Central memory CD8-positive, alpha-beta T cell (primary cell): ENCODE results near the gene WSCD1.
A peak's percentile ranks its signal among the peaks of the same experiment; 100 is the strongest.

Experiments used
- ATAC-seq: fragments of 150-1000 bp; cut with Tn5 transposase; replicated peaks from 2 replicates; pipeline ENCODE4 v1.10.0; 2022; ENCODE audit warnings: mild to moderate bottlenecking, moderate FRiP score, moderate number of reproducible peaks; ENCODE audit not compliant: poor library complexity, severe bottlenecking; ENCODE audit errors: extremely low read depth
- DNase-seq, 2 donors: peaks; one replicate each; pipeline ENCODE4 v3.0.0; 2021; ENCODE audit warnings: low spot score in 2 of 2
- H3K27ac Mint-ChIP-seq: one replicate; pipeline ENCODE4 v1.8.0; 2022; ENCODE audit warnings: low read depth, mild to moderate bottlenecking, moderate library complexity, mixed read lengths
- H3K27me3 Mint-ChIP-seq: one replicate; pipeline ENCODE4 v1.8.0; 2022; ENCODE audit warnings: mixed read lengths
- H3K36me3 Mint-ChIP-seq: one replicate; pipeline ENCODE4 v1.8.0; 2022; ENCODE audit warnings: mild to moderate bottlenecking, moderate library complexity, mixed read lengths; ENCODE audit not compliant: insufficient read depth
- H3K4me1 Mint-ChIP-seq: one replicate; pipeline ENCODE4 v1.8.0; 2022; ENCODE audit warnings: mixed read lengths
- H3K4me3 Mint-ChIP-seq: one replicate; pipeline ENCODE4 v1.8.0; 2022; ENCODE audit warnings: mild to moderate bottlenecking, moderate library complexity, mixed read lengths
- H3K9me3 Mint-ChIP-seq: one replicate; pipeline ENCODE4 v1.8.0; 2022; ENCODE audit warnings: mixed read lengths

Gene WSCD1

DNA sequence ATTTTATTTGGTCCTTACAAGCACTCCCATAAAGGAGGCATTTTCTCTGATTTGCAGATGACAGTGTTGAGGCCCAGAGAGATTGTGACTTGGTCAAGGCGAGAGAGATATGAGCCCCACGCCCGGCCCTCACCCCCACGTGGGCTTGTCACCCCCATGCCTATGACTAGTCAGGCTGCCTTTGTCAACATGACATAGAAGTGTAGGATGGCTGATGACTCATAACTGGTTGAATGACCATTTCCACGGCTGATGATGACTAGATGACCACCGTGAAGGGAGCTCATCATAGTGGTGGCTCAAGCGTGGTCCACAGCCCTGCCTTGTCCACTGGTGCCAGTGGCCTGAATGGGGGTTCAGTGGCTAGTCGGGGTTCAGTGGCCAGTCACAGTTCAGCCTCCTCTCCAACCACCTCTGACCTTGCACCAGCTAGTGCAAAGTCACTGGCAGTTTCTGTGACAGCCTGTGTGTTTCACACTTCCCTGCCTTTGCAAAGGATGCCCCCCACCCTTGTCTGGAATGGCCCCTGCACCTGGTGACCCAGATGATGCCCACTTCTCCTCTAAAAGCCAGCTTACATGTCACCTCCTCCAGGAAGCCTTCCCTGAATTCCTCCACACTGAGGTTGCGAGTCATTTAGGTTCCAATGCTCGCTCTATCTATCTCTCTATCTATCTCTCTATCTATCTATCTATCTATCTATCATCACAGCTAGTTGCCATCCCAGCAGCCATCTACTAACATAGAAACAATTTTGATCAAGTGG is 3.8 kb upstream of the WSCD1 start:
- ATAC-seq: no peak
- Mint-ChIP-seq H3K36me3 (peaks cover 2% of the 10 kb centered on the region), H3K9me3 (no peaks in the 10 kb centered on the region), H3K4me3 (no peak overlapping the region), H3K4me1 (peaks cover 13% of the 10 kb centered on the region), H3K27me3 (peaks cover 83% of the 10 kb centered on the region), H3K27ac (no peak overlapping the region)
- DNase-seq: no peak

- Mint-ChIP-seq H3K27ac (no peak overlapping the region), H3K27me3 (peaks cover 90% of the 10 kb centered on the region), H3K36me3 (peaks cover 2% of the 10 kb centered on the region), H3K4me1 (peaks cover 13% of the 10 kb centered on the region), H3K9me3 (no peaks in the 10 kb centered on the region), H3K4me3 (no peak overlapping the region)
- no peak for ATAC-seq
- DNase-seq: no peak
These were observed 3.1 kb upstream of the WSCD1 start for GRCh38 chr17:6067060-6067459.

- ATAC-seq: no peak
- peaks cover 13% of the 10 kb centered on the region for H3K4me1 Mint-ChIP-seq
- DNase-seq: no peak
- H3K4me3 Mint-ChIP-seq: no peak overlapping the region
- H3K27me3 Mint-ChIP-seq: peaks cover 89% of the 10 kb centered on the region
- no peaks in the 10 kb centered on the region for H3K9me3 Mint-ChIP-seq
- H3K27ac Mint-ChIP-seq: no peak overlapping the region
- H3K36me3 Mint-ChIP-seq: peaks cover 2% of the 10 kb centered on the region
These were observed 292 bp downstream of the WSCD1 start for GRCh38 chr17:6070430-6070912.

- H3K4me3 Mint-ChIP-seq: peak overlapping the region; percentile 48
- peaks cover 89% of the 10 kb centered on the region for H3K27me3 Mint-ChIP-seq
- H3K36me3 Mint-ChIP-seq: peaks cover 2% of the 10 kb centered on the region
- H3K27ac Mint-ChIP-seq: no peak overlapping the region
- no peaks in the 10 kb centered on the region for H3K9me3 Mint-ChIP-seq
- peaks cover 13% of the 10 kb centered on the region for H3K4me1 Mint-ChIP-seq
- DNase-seq (no peak), ATAC-seq (no peak)
These were observed 833 bp downstream of the WSCD1 start for GRCh38 chr17:6070913-6071511.

DNA sequence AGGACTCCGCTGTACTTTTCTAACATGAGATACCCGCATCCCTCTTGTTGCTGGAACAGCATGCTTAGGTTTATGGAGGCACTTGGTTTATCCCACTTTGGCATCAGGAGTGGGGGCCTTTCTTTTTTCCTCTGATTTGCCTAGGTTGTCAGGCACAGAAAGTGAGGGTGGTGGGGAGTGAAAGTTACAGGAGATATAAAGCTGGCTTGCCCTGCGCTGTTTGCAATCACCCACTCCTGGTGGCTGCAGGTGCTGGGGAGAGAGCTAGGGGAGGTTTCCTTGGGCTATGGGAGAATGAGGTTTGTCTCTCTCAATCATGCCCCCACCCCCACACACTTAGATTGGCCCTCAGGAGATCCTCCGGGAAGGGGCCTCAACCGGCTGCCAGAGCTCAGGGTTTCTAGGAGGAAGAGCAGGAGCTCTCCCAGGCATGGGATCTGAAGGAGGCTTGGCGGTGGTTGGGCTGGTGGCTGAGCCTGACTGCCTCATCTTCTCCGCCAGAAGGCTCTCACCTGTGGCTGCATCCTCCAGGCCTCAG is 1.4 kb downstream of the WSCD1 start:
- no peak for DNase-seq
- no peak overlapping the region for H3K27ac Mint-ChIP-seq
- H3K36me3 Mint-ChIP-seq: peaks cover 2% of the 10 kb centered on the region
- peak overlapping the region; percentile 48 for H3K4me3 Mint-ChIP-seq
- no peaks in the 10 kb centered on the region for H3K9me3 Mint-ChIP-seq
- H3K4me1 Mint-ChIP-seq: peaks cover 13% of the 10 kb centered on the region
- ATAC-seq: no peak
- peaks cover 87% of the 10 kb centered on the region for H3K27me3 Mint-ChIP-seq

- Mint-ChIP-seq H3K36me3 (peaks cover 2% of the 10 kb centered on the region), H3K4me1 (peaks cover 13% of the 10 kb centered on the region), H3K4me3 (no peak overlapping the region), H3K9me3 (no peaks in the 10 kb centered on the region), H3K27ac (no peak overlapping the region), H3K27me3 (peaks cover 81% of the 10 kb centered on the region)
- no peak for ATAC-seq
- DNase-seq: no peak
These were observed 2.0 kb downstream of the WSCD1 start for GRCh38 chr17:6072157-6072556.

DNA sequence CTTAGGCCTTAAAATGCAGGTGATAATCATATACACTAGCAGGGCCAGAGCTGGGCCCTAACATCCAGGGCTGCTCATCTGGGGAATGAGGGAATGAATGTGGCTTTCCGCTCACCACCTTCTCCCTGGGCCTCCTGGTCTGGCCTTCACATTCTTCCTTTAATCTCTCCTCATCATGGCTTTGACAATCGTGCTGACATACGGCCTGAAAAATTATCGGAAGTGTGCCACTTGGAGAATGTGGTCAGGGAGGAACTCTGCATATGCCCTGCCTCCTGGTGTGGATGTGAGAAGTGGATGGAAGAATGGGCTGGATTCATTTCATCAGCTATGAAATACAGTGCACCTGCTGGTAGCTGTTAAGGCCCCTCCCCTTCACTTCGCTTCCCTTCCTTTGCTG is 2.4 kb downstream of the WSCD1 start:
- Mint-ChIP-seq H3K36me3 (peaks cover 2% of the 10 kb centered on the region), H3K4me1 (peaks cover 13% of the 10 kb centered on the region), H3K9me3 (no peaks in the 10 kb centered on the region), H3K4me3 (no peak overlapping the region), H3K27me3 (peaks cover 81% of the 10 kb centered on the region), H3K27ac (no peak overlapping the region)
- DNase-seq: no peak
- ATAC-seq: no peak

DNA sequence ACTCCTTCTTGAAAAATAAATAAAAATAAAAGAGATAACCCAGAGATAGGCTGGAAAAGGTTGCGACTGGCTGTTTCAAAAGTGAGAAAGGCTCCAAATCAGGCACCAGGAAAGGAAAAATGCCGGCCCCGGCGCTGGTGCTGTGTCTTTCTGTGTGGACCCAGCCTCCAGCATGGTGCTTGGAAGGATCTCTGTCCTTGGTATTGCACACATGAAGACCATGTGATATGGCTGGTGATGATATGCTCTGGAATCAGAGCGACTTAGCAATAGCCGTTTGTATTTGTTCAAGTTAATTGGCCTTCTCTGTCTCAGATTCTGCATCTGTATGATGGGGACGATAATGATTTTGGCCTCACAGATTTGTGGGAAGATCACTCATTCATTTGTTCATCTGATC is 3.4 kb downstream of the WSCD1 start:
- ATAC-seq: no peak
- Mint-ChIP-seq H3K4me1 (peaks cover 13% of the 10 kb centered on the region), H3K36me3 (peaks cover 2% of the 10 kb centered on the region), H3K27ac (no peak overlapping the region), H3K9me3 (no peaks in the 10 kb centered on the region), H3K27me3 (peaks cover 81% of the 10 kb centered on the region), H3K4me3 (no peak overlapping the region)
- DNase-seq: no peak

DNA sequence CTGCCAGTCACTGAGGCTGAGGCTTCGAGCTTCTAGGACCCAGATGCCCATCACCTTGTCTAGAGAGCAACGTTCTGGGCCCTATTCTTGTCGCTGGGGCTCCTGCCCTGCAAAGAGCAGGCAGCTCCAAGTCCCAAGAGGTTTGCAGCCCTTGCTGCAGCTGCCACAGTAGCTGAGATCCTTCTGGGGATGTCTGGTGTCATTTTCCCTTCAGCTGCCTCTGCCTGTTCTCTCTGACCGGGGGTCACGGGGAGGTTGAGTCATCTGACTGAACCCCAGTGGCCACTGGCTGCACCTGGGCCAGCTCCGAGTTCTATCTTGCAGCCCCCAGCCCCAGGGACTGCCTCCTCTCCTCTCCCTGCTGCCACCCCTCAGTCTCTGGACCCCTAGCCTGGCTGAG is 4.9 kb downstream of the WSCD1 start:
- DNase-seq: no peak
- no peak overlapping the region for H3K27ac Mint-ChIP-seq
- H3K27me3 Mint-ChIP-seq: peaks cover 68% of the 10 kb centered on the region
- no peak overlapping the region for H3K4me3 Mint-ChIP-seq
- peaks cover under 1% of the 10 kb centered on the region for H3K4me1 Mint-ChIP-seq
- no peaks in the 10 kb centered on the region for H3K36me3 Mint-ChIP-seq
- H3K9me3 Mint-ChIP-seq: no peaks in the 10 kb centered on the region
- ATAC-seq: no peak

GRCh38 chr17:6075845-6076244 is 5.7 kb downstream of the WSCD1 start:
- Mint-ChIP-seq H3K4me3 (no peak overlapping the region), H3K36me3 (no peaks in the 10 kb centered on the region), H3K27me3 (peaks cover 65% of the 10 kb centered on the region), H3K9me3 (no peaks in the 10 kb centered on the region), H3K4me1 (no peaks in the 10 kb centered on the region), H3K27ac (no peak overlapping the region)
- DNase-seq (no peak), ATAC-seq (no peak)

- H3K36me3 Mint-ChIP-seq: no peaks in the 10 kb centered on the region
- no peak for ATAC-seq
- DNase-seq: no peak
- peaks cover 48% of the 10 kb centered on the region for H3K27me3 Mint-ChIP-seq
- H3K9me3 Mint-ChIP-seq: no peaks in the 10 kb centered on the region
- no peak overlapping the region for H3K4me3 Mint-ChIP-seq
- no peak overlapping the region for H3K27ac Mint-ChIP-seq
- H3K4me1 Mint-ChIP-seq: no peaks in the 10 kb centered on the region
These were observed 7.6 kb downstream of the WSCD1 start for GRCh38 chr17:6077752-6078151.

DNA sequence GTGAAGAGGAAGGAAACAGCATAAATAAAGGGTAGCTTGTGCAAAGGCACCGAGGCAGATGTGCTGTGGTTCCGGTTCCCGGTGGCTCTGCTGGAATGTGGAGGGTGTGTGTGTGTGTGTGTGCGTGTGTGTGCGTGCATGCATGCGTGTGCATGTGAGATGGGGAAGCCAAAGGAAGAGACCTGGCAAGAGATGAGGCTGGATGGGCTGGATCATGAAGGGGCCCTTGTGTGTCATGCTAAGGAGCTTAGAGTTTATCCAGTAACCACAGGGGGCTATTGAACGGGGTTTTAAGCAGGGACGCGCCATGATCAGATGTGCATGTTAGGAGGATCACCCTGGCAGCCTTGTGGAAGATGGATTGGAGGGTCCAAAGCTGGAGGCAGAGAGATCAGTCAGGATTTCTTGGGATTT is 8.3 kb downstream of the WSCD1 start:
- H3K36me3 Mint-ChIP-seq: no peaks in the 10 kb centered on the region
- peaks cover 40% of the 10 kb centered on the region for H3K27me3 Mint-ChIP-seq
- no peaks in the 10 kb centered on the region for H3K4me1 Mint-ChIP-seq
- ATAC-seq (no peak), DNase-seq (no peak)
- H3K27ac Mint-ChIP-seq: no peak overlapping the region
- H3K4me3 Mint-ChIP-seq: no peak overlapping the region
- H3K9me3 Mint-ChIP-seq: no peaks in the 10 kb centered on the region
